ENCODE data around the gene FUCA1.
"Not testable (repeated sequence)": the region's sequence is repeated elsewhere in the genome, so short reads cannot be mapped to it uniquely, and the experiment has no call there.

FUCA1 gene

DNA sequence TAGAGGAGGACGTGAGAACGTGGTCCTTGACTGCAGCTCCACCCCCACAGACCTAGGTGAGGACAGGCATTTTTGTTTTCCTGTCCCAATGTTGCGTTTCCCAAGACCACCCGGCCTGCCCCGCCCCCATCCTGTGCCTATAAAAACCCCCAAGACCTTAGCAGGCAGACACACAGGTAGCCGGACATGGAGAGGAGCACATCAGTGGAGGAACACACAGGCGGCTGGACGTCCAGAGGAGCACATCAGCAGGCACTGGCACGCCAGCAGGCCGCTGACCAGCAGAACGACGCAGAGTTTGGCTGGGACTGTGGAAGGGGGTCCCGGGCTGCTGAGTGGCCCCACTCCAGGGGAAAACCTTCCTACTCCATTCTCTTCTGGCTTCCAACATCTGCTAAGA lies 30.2 kb downstream of the FUCA1 start:
- no peak for DNase-seq (ENCODE audit: low read depth)

DNA sequence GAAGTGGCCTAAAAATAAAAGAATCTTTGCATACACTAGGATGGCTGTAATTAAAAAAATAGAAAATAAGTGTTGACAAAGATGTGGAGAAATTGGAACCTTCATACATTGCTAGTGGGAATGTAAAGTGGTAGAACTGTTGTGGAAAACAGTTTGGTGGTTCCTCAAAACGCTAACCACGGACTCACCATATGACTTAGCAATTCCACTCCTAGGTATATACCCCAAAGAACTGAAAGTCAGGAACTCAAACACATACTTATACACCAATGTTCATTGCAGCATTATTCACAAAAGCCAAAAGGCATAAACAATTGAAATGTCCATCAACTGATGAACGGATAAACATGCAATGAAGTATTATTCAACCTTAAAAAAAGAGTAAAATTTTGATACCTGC lies 32.1 kb downstream of the FUCA1 start:
- no peak for DNase-seq (ENCODE audit: low read depth)

DNA sequence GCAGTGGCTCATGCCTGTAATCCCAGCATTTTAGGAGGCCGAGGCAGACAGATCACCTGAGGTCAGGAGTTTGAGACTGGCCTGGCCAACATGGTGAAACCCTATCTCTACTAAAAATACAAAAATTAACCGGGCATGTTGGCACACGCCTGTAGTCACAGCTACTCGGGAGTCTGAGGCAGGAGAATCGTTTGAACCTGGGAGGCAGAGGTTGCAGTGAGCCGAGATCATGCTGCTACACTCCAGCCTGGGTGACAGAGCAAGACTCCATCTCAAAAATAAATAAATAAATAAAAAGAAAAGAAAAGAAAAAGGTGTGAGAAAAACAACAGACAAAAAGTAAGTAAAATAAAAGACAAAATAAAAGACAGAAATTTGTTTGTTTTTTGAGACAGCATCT lies 33.9 kb downstream of the FUCA1 start:
- not testable (repeated sequence) for DNase-seq (ENCODE audit: low read depth)

DNA sequence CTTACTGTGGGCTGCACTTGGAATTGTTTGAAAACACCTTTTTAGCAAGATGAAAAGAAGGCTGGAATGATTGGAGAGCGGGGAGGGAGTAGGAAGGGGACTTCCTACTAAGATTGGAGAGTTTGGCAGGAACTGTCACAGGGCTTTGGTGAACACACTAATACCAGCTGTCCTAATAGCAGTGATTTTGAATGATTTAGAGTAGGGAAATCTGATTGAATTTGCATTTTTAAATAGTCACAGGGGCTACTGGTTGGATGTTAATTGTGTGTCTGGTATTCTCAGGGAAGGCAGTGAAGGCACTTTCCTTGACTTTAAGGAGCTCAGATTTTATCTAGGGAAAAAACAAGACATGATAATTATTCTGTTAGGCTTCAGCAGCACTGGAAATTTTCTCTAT lies 40.4 kb downstream of the FUCA1 start:
- DNase-seq (ENCODE audit: low read depth): no peak

DNA sequence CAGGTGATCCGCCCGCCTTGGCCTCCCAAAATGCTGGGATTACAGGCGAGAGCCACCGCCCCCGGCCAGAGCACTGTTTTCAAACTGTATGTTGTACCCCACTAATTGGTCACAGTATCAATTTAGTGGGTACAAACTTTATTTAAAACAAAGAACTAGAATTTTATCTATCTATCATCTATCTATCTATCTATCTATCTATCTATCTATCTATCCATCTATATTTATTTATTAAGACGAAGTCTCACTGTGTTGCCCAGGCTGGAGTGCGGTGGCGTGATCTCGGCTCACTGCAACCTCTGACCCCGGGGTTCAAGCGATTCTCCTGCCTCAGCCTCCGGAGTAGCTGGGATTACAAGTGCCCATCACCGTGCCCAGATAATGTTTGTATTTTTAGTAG lies 41.5 kb downstream of the FUCA1 start:
- DNase-seq (ENCODE audit: low read depth): not testable (repeated sequence)

DNA sequence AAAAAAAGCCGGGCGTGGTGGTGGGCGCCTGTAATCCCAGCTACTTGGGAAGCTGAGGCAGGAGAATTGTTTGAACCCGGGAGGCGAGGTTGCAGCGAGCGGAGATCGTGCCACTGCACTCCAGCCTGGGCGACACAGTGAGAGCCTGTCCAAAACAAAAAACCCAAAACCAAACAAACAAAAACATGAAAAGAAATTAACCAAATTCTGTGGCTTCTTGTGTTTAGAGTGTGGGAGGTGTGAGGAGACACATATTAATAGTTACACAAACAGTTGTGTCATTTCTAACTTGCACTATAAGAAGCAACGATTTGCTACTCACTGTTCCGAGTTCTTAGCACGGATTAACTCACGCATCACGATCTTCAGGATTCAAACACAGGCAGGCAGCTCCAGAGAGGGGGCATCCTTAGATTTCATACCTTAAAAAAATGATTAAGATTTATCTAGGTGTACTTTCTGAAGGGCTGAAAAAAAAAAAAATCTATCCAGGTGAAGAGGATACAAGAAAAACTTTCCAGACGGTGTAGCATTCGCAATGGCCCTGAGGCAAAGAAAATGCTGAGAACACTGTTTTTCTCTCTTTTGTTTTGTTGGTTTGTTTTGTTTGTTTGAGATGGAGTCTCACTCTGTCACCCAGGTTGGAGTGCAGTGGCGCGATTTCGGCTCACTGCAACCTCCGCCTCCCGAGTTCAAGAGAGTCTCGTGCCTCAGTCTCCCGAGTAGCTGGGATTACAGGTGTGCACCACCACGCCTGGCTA lies 42.1 kb downstream of the FUCA1 start:
- DNase-seq (ENCODE audit: low read depth): no peak

DNA sequence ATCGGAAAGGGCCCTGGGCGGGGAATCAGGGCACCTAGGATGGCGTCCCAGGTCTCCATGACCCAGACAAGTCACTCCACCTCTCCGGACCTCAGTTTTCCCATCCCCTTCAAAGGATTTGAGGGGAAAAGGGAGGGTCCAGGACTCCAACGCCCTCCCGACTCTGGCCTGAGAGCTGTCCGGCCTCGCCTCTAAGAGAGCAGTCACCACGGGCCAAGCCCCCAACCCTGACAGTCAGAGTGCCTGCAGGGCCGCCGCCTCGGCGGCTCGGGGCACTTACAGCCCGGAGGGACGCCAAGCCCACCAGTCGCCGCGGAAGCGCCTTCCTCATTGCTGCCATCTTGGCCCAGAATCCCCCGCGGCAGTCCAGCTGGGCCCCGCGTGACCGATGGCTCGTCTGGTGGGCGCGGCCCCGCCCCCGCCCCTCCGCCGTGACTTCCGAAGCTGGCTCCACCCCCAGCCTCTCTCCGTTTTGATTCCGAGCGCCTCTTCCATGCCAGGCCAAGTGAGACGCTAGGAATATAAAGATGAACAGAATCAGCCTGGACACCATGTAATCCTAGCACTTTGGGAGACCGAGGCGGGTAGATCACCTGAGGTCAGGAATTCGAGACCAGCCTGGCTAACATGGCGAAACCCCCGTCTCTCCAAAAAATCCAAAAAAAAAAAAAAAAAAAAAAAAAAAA lies 42.9 kb downstream of the FUCA1 start, which contains the start of gene HMGCL:
TSS of gene HMGCL (minus strand) at position 354 of the 686 bp plus-strand sequence. CDS start at position 340, 14 bp downstream.
- DNase-seq (ENCODE audit: low read depth): peak; percentile 81

DNA sequence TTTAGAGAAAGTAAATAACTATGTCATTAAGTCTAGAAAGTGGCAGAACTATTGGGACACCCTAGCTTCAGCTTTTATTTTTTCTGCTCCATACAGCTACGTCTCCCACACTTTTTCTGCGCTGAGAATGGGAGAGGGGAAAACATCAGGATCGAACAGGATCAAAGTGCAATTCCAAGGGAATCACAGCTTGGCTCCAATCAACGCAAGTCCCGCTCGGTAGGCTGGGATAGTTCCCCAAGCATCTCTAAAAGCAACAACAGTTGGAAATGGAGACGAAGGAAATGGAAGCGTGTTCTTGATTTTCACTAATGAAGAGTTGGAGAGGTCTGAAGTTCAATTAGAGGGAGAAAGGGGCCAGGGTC lies 43.4 kb downstream of the FUCA1 start:
- no peak for DNase-seq (ENCODE audit: low read depth)

DNA sequence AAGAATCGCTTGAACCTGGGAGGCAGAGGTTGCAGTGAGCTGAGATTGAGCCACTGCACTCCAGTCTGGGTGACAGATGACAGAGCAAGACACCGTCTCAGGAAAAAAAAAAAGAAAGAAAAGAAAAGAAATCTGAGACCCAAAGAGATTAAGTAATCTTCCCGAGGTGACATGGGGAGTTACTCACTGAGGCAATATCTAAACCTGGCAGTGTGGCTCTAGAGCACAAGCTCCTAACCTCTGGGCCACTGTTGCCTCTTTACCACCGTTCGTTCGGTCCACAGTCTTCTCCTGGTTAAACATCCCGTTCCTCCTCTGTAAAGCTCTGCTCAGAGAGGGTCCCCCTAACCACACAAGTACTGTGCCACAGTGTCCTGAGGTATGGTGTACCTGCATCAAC lies 44.3 kb downstream of the FUCA1 start:
- DNase-seq (ENCODE audit: low read depth): no peak

DNA sequence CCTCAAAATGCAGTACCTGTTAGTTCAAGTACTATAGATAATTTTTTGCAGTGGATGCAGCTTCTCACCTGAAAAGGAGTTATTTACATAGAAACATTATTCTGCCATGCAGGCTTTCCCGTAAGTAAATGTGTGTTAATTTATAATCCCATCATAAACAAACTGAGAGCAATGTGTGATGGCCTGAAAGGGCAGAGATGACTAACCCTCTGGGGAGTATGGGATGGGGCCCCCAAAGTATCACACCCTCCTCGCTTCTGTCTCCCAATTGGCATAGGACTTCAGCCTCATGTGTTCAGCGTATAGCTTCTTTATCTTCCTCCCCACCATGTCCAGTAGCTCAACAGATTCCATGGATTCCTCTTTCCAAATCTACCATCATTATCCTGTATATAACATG lies 50.5 kb downstream of the FUCA1 start:
- no peak for DNase-seq (ENCODE audit: low read depth)

DNA sequence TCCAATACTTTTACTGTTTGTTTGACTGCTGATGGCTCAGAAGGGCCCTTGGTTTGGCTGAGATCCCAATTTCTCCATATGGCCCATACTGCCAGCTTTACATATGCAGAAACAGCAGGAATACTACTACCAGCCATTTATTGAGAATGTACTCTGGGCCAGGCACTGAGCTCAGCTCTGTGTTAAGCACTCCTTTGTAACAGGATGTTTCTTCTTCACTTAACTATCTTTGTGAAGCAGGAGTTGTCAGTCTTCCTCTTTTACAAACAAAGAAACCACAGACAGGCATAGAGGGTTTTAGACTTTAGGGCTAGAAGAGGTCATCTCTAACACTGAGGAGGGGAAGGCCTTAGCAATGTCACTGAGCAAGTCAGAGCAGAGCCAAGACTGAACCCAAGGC lies 51.2 kb downstream of the FUCA1 start:
- no peak for DNase-seq (ENCODE audit: low read depth)

DNA sequence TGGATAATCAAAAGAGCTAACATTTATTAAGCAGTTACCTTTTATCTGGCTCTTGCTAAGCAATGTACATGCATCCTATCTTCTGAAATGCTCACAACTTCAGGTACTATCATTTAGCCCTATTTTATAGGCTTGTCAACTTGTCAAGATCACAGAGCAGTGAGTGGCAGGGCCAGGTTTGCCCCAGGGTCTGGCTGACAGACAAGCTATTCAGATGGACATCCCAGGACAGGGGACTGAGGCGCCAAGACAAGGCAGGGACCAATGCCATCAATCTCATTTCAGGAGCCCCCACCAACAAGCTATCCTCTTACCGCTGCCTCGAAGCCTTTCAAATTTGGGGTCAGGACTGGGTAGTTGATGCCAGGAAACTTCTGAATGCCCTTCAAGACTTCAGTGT lies 51.7 kb downstream of the FUCA1 start:
- no peak for DNase-seq (ENCODE audit: low read depth)

DNA sequence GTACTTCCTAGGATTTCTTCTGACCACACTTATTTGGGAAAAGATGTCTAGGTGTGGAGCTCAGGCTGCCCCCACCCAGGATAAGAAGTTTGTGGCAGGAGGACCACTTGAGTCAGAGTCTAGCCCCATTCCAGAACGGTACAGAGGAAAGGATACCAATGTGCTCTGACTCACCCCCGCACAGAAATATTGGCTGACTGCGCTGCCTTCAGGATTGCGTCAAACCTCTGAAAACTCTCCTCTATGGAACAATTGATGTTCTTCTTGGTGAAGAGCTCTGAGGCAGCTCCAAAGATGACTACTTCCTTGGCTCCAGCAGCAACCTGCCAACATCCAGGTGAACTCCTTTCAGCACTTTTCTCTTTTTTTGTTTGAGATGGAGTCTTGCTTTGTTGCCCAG lies 54.1 kb downstream of the FUCA1 start:
- no peak for DNase-seq (ENCODE audit: low read depth)

DNA sequence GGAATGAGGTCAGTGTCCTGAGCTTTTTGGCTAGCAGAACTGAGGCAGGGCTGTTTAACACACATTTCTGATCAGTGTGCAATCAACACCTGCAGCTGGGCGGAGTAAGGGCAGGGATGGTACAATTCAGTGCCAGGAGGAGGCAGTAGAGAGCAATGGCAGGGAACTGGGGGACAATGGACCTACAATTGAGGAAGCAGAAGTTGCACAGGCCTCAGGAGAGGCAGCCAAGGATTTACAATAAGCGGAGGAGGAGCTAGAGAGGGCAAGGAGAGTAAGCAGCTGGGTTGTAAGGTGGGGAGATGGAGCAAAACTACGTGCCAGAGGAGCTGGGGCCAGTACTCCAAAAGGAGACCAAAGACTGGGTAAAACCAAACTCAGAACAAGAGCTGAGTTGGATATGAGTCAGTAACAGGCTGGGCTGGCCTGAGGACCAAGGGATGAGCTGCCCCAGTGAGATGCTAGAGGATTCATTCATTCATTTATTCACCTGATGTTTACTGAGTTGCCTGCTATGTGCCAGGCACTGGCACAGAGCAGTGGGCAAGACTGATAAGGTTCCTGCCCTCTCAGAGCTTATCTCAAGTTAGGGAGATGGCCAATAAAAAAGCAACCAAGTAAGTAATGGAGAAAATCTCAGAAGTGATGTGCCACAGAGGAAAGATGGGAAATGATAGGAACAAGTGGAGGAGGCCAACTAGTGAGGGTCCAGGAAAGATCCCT lies 57.1 kb downstream of the FUCA1 start:
- no peak for DNase-seq (ENCODE audit: low read depth)

DNA sequence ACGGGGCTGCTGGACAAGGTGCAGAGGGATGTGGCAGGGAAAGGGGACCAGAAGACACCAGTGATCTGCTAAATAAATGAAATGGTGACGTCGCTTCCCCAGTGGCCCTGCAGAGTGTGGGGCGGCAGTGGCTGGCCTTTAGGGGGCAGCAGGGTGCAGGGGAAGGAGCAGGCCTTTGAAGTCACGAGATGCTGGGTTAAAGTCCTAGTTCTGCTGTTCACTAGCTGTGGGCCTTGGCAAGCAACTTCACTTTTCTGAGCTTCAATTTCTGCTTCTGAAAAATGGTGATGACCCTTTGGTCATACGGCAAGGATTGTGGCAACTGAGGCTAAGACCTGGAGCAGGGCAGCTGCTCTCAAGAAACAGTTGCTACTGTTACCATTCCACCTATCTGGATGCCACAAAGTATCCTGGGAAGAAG lies 58.3 kb downstream of the FUCA1 start:
- DNase-seq (ENCODE audit: low read depth): peak; percentile 59

DNA sequence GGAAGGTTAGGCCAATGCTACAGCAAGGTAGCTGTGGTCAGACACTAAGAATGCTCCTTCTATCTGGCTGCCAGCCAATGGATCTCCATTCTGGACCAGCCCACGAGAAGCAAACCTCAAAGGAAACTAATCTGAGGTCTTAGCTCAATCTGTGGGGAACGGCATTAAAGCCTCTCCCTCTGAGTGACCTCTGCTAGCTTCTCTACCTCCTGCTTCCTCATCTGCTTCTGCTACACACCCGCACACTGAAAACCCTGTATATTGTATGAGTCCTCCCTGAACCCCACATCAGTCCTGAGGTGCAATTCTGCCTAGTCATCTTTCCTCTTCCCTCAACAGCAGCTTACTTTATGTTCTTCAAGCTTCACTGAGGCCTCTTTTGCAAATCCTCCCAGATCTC lies 60.6 kb downstream of the FUCA1 start:
- no peak for DNase-seq (ENCODE audit: low read depth)

DNA sequence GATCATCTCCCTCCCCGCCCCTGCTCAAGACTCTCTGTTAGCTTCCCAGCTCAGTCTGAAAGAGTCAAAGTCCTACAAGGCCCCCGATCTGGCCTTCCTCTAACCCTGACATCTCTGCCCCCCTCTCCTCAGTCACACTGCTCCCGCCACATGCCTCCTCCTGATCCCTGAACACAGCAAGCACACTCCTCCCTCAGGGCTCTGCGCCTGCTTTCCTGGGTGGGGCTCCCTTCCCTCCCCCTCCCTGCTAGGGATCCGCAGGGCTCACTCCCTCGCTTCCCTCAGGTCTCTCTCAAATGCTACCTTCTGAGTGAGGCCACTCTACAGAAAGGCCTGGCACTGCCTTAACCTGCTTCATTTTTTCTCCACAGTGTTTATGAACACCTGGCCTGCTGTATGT lies 61.8 kb downstream of the FUCA1 start:
- DNase-seq (ENCODE audit: low read depth): no peak

DNA sequence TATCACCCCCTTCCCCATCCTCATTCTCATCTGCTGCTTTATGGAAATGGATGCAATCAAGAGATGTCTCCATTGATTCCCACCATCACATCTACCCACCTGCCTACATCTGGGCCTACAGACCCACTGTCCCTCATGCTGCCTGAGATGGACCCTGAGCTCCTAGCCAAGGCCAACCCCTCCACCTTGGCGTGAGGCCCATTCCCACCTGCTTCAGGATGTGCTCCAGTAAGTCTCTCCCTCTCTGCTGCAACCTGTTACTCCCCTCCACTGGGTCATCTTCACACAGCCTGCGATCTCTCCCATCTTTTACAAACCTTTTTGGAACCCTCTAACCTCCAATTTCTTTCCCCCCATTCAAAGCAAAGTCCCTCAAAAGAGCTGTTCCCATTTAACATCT lies 63.1 kb downstream of the FUCA1 start:
- DNase-seq (ENCODE audit: low read depth): no peak

DNA sequence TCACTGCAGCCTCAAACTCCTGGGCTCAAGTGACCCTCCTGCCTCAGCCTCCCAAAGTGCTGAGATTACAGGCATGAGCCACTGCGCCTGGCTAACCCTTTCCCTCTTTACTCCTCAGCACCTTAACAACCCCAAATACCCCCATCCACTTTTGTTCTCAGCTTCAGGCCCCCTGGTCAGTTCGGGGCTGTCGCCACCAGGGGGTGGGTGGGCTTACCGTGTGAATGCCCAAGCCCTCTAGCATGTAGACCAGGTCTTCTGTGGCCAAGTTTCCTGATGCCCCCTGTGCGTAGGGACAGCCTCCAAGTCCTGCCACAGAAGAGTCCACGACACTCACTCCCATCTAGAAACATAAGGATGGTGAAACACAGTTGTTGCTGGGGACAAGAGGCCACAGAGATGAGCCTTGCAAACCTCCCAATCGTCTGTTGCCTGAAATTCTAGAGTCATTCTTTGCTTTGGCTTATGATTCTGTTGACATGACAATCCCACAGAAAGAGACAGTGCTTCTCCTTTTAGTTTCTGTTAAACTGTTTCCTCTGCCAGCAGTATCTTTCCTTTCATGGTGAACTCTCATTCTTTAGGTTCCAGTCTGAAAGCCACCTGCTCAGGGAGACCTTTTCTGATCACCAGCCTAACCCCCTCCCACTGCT lies 63.8 kb downstream of the FUCA1 start:
- DNase-seq (ENCODE audit: low read depth): no peak

DNA sequence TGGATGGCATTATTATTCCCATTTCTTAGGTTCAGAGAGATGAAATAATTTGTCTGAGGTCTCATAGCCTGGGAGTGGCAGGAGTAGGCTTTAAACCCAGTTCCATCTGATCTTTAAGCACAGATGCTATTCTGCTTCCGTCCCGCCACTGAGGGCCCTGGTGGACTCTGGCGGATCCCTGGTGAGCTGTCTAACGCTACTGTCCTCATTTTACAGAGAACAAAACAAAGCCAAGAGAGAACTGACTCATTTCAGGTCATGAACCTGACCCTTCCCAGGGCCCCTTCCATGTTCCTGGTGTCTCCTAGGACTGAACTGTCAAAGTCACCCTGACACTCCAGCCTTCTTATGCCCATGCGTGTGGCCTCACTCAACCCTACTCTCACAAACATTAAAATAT lies 64.4 kb downstream of the FUCA1 start:
- no peak for DNase-seq (ENCODE audit: low read depth)

DNA sequence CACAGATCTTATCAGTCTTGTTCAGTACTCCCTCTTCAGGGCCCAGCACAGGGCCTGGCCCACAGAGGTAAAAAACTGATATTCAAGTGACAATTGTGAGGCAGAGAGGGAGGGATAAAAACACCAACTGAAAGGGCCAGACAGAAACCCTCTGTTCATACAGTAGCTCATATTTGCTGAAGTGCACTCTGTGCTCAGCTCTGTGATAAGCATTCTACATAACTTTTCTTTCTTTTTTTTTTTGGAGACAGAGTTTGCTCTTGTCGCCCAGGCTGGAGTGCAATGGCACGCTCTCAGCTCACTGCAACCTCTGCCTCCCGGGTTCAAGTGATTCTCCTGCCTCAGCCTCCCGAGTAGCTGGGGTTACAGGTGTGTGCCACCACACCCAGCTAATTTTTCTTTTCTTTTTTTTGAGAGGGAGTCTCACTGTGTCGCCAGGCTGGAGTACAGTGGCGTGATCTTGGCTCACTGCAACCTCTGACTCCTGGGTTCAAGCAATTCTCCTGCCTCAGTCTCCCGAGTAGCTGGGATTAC lies 65.2 kb downstream of the FUCA1 start:
- DNase-seq (ENCODE audit: low read depth): not testable (repeated sequence)

DNA sequence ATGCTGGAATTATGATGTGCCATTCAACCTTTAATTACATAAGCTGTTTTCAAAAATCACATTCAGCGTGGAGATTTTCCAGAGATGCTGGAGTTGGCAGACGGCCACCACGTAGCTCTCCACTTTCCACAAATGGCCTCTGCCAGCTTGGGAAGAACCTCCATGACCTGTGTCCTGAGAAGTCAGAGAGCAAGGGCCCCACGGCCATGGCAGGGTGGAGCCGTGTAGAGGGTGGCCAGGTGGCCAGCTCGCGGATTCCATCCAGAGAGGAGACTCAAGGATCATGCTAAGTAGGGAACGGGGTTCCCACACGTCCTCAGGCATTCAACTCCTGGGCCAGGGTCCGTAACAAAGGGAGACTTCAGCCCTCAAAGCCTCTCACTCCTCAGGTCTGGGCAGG lies 66.2 kb downstream of the FUCA1 start:
- no peak for DNase-seq (ENCODE audit: low read depth)
